ENCODE measurements around the gene REXO1. TPM values are rescaled to one million over a fixed set of nuclear protein-coding genes. Genes with fewer than 3 reads are reported as not detected.

Gene REXO1
- total RNA-seq, 1 experiment from 2014 or later: 61.1 TPM

GRCh38 chr19:1896508-1896907 lies 48.2 kb upstream of the REXO1 start (continued):
- TF ChIP-seq ZNF281 (CRISPR knock-in tag; IDR thresholded peaks at IDR 0.05): no peak
- TF ChIP-seq E2F5 (CRISPR knock-in tag; IDR thresholded peaks at IDR 0.05): no peak

DNA sequence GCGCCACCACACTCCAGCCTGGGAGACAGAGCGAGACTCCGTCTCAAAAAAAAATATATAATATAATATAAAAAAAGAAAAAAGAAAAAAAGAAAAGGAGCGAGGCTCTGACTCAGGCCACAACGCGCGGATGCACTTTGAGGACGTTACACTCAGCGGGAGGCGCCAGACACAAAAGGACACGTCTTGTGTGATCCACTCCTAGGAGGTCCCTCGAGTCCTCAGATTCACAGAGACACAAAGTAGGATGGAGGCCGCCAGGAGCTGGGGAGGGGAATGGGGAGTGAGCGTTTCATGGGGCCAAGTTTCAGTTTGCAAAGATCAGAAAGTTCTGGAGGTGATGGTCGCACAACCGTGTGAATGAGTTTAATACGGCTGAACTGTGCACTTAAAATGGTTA lies 45.5 kb upstream of the REXO1 start:
- DNase-seq (ENCODE audit: low spot score): no peak
- no peak overlapping the region for H3K4me3 Mint-ChIP-seq
- H3K4me1 Mint-ChIP-seq: peaks cover 7% of the 10 kb centered on the region
- ChIA-PET CTCF (interaction anchor here (1.3 kb wide), 1 partner anchor 18 kb away, joined by 4 read pairs; no protein-coding TSS in a partner anchor), POLR2A (no interaction called here)
- peaks cover 17% of the 10 kb centered on the region for H3K27me3 Mint-ChIP-seq (ENCODE audit: low read depth)
- no peak for ATAC-seq
- H3K27ac Mint-ChIP-seq: no peak overlapping the region
- H3K36me3 Mint-ChIP-seq: no peaks in the 10 kb centered on the region
- H3K9me3 Mint-ChIP-seq: no peaks in the 10 kb centered on the region
- TF ChIP-seq E2F4 (CRISPR knock-in tag; IDR thresholded peaks at IDR 0.05; ENCODE audit: borderline replicate concordance, low read depth): no peak
- no peak for TF ChIP-seq ZNF138 (CRISPR knock-in tag; conservative IDR thresholded peaks at IDR 0.05)
- no peak for TF ChIP-seq FOXK1 (CRISPR knock-in tag; IDR thresholded peaks at IDR 0.05)
- TF ChIP-seq NR3C1 (CRISPR knock-in tag; conservative IDR thresholded peaks at IDR 0.05; ENCODE audit: low read depth): no peak
- TF ChIP-seq, protein P1, sequence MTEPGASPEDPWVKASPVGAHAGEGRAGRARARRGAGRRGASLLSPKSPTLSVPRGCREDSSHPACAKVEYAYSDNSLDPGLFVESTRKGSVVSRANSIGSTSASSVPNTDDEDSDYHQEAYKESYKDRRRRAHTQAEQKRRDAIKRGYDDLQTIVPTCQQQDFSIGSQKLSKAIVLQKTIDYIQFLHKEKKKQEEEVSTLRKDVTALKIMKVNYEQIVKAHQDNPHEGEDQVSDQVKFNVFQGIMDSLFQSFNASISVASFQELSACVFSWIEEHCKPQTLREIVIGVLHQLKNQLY (CRISPR knock-in tag; IDR thresholded peaks at IDR 0.05): no peak
- no peak for TF ChIP-seq ZNF317 (CRISPR knock-in tag; IDR thresholded peaks at IDR 0.05; ENCODE audit: borderline replicate concordance, low read depth)
- no peak for TF ChIP-seq ZNF121 (CRISPR knock-in tag; IDR thresholded peaks at IDR 0.05)
- TF ChIP-seq ZNF423 (CRISPR knock-in tag; IDR thresholded peaks at IDR 0.05): no peak
- no peak for TF ChIP-seq GTF2I (CRISPR knock-in tag; conservative IDR thresholded peaks at IDR 0.05)
- TF ChIP-seq CREB1 (CRISPR knock-in tag; IDR thresholded peaks at IDR 0.05): no peak

- ChIA-PET POLR2A (no interaction called here), CTCF (no interaction called here)
- ATAC-seq (no peak), DNase-seq (ENCODE audit: low spot score) (no peak)
- H3K36me3 Mint-ChIP-seq: no peaks in the 10 kb centered on the region
- peak; percentile 90 for TF ChIP-seq HMGA2 (CRISPR knock-in tag; IDR thresholded peaks at IDR 0.05)
- no peak for TF ChIP-seq CREM (CRISPR knock-in tag; IDR thresholded peaks at IDR 0.05)
- H3K27me3 Mint-ChIP-seq (ENCODE audit: low read depth): peaks cover 3% of the 10 kb centered on the region
- peaks cover 10% of the 10 kb centered on the region for H3K4me1 Mint-ChIP-seq
- no peak overlapping the region for H3K4me3 Mint-ChIP-seq
- H3K9me3 Mint-ChIP-seq: no peaks in the 10 kb centered on the region
- H3K27ac Mint-ChIP-seq: no peak overlapping the region
Measured at GRCh38 chr19:1889907-1890306, 41.6 kb upstream of the REXO1 start.

- DNase-seq (ENCODE audit: low spot score): no peak
- no peak for ATAC-seq
- H3K36me3 Mint-ChIP-seq: no peaks in the 10 kb centered on the region
- H3K4me3 Mint-ChIP-seq: no peak overlapping the region
- peaks cover 19% of the 10 kb centered on the region for H3K4me1 Mint-ChIP-seq
- ChIA-PET CTCF (interaction anchor here (0.5 to 1.6 kb wide), 3 partner anchors 9 to 60 kb away, joined by 3 to 5 read pairs (median 4); no protein-coding TSS in a partner anchor), POLR2A (no interaction called here)
- H3K9me3 Mint-ChIP-seq: no peaks in the 10 kb centered on the region
- no peak overlapping the region for H3K27ac Mint-ChIP-seq
- peaks cover 2% of the 10 kb centered on the region; the same call in 1 of the 2 replicates for H3K27me3 Mint-ChIP-seq (ENCODE audit: low read depth)
- TF ChIP-seq JAZF1 (CRISPR knock-in tag; IDR thresholded peaks at IDR 0.05) (no peak), MXD4 (CRISPR knock-in tag; IDR thresholded peaks at IDR 0.05; ENCODE audit: borderline replicate concordance) (no peak), FOXK1 (CRISPR knock-in tag; IDR thresholded peaks at IDR 0.05) (no peak), E2F5 (CRISPR knock-in tag; IDR thresholded peaks at IDR 0.05) (no peak), TEAD1 (CRISPR knock-in tag; IDR thresholded peaks at IDR 0.05) (no peak), ZNF121 (CRISPR knock-in tag; IDR thresholded peaks at IDR 0.05) (no peak), ZNF219 (CRISPR knock-in tag; IDR thresholded peaks at IDR 0.05; ENCODE audit: borderline replicate concordance) (no peak), JUN (CRISPR knock-in tag; IDR thresholded peaks at IDR 0.05) (no peak), IRF2 (CRISPR knock-in tag; IDR thresholded peaks at IDR 0.05; ENCODE audit: borderline replicate concordance, low read depth) (no peak), OVOL2 (CRISPR knock-in tag; IDR thresholded peaks at IDR 0.05; ENCODE audit: borderline replicate concordance) (no peak), TCF7 (CRISPR knock-in tag; IDR thresholded peaks at IDR 0.05; ENCODE audit: low read depth) (no peak), TP53 (CRISPR knock-in tag; IDR thresholded peaks at IDR 0.05) (no peak), ATF1 (CRISPR knock-in tag; IDR thresholded peaks at IDR 0.05) (no peak)
- TF ChIP-seq, protein P2, sequence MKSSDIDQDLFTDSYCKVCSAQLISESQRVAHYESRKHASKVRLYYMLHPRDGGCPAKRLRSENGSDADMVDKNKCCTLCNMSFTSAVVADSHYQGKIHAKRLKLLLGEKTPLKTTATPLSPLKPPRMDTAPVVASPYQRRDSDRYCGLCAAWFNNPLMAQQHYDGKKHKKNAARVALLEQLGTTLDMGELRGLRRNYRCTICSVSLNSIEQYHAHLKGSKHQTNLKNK (CRISPR knock-in tag; IDR thresholded peaks at IDR 0.05): no peak
Measured at GRCh38 chr19:1888385-1888784, 40.1 kb upstream of the REXO1 start.

Data from WTC11 (cell line).